ENCODE data around the gene MAP3K21. TPM values are rescaled to one million over a fixed set of nuclear protein-coding genes. Genes with fewer than 3 reads are reported as not detected.

MAP3K21 gene
- total RNA-seq, 1 donor from 2014 or later, result 7.6 TPM

DNA sequence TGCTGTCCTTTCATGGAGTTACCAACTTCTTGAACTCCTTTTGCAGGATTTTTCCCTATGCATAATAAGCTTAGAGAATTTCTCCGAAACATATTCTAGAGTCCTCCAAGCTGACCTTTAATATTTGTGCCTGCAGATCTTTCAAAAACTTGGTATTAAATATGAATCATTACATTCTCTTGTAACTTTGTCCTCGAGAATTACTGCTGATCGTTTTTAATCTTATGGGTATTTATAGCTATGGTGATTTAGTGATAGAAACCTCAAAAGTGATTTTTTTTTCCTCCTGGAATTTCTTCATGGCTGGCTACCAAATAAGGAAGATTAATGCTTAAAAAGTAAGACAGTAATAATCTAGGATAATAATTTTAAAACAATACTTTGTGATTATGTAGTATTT is 39.1 kb downstream of the MAP3K21 start:
- no peaks in the 10 kb centered on the region for H3K36me3 ChIP-seq (ENCODE audit: control insufficient read depth, insufficient read depth, low read length)
- no peaks in the 10 kb centered on the region for H3K27me3 ChIP-seq (ENCODE audit: control insufficient read depth, insufficient read depth, low read length)
- no peak for DNase-seq (ENCODE audit: low read depth)
- no peak overlapping the region for H3K4me3 ChIP-seq (ENCODE audit: low read depth, low read length)
- TF ChIP-seq, protein P1, sequence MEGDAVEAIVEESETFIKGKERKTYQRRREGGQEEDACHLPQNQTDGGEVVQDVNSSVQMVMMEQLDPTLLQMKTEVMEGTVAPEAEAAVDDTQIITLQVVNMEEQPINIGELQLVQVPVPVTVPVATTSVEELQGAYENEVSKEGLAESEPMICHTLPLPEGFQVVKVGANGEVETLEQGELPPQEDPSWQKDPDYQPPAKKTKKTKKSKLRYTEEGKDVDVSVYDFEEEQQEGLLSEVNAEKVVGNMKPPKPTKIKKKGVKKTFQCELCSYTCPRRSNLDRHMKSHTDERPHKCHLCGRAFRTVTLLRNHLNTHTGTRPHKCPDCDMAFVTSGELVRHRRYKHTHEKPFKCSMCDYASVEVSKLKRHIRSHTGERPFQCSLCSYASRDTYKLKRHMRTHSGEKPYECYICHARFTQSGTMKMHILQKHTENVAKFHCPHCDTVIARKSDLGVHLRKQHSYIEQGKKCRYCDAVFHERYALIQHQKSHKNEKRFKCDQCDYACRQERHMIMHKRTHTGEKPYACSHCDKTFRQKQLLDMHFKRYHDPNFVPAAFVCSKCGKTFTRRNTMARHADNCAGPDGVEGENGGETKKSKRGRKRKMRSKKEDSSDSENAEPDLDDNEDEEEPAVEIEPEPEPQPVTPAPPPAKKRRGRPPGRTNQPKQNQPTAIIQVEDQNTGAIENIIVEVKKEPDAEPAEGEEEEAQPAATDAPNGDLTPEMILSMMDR (IDR thresholded peaks at IDR 0.05; ENCODE audit: insufficient read depth, low read length, poor library complexity, severe bottlenecking), result no peak

DNA sequence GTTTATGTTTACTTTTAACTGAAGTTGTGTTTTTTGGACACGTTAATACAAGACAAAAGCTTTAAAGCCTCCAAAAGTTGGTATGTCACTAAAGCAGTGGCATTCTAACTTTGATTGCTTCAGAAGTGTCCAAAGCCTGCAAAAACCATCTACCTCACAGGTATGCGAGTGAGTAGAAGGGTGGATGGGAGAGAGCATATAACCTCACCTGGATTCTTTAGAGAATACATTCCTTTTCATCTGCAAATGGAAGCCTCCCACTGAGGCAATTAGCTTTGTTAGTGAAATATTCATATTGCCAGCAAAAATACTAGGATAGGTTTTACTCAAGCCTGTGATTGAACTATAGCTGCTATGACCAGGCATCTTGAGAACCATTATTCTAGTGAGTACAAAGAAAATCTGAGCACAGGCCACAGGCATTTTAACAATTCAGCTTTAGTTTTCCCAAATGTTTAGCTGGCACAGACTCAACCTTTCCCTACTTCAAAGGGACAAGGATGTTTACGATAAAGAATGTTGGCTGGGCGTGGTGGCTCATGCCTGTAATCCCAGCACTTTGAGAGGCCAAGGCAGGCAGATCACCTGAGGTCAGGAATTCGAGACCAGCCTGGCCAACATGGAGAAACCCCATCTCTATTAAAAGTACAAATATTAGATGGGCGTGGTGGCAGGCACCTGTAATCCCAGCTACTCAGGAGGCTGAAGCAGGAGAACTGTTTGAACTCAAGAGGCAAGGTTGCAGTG is 39.7 kb downstream of the MAP3K21 start:
- Histone ChIP-seq H3K36me3 (ENCODE audit: control insufficient read depth, insufficient read depth, low read length) (no peaks in the 10 kb centered on the region), H3K4me3 (ENCODE audit: low read depth, low read length) (no peak overlapping the region), H3K27me3 (ENCODE audit: control insufficient read depth, insufficient read depth, low read length) (no peaks in the 10 kb centered on the region)
- DNase-seq (ENCODE audit: low read depth), result no peak
- TF ChIP-seq, protein P1 (IDR thresholded peaks at IDR 0.05; ENCODE audit: insufficient read depth, low read length, poor library complexity, severe bottlenecking), result no peak

DNA sequence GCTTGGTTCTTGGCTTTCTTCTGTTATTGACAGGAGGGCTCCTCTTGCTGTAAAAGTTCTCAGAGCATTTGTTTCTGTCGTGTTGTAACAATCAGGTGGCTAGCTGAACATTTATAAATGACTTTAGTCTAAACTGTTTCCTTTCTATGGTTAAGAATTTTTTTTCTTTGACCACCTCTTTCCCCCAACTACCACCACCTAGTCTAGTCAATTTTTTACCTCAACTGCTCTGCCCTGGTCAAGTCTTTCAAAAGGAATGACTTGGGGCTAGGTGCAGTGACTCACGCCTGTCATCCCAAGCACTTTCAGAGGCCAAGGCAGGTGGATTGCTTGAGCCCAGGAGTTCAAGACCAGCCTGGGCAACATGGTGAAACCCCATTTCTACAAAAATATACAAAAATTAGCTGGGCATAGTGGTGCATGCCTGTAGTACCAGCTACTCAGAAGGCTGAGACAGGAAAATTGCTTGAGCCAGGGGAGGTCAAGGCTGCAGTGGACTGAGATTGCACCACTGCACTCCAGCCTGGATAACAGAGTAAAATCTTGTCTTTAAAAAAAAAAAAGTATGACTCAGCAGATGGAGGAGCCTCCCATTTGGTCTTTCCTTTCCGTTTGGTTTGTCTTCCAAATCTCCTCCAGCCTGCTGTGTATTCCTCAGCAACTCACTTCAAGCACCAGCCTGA is 40.7 kb downstream of the MAP3K21 start:
- TF ChIP-seq, protein P1 (IDR thresholded peaks at IDR 0.05; ENCODE audit: insufficient read depth, low read length, poor library complexity, severe bottlenecking), result no peak
- Histone ChIP-seq H3K36me3 (ENCODE audit: control insufficient read depth, insufficient read depth, low read length) (no peaks in the 10 kb centered on the region), H3K4me3 (ENCODE audit: low read depth, low read length) (no peak overlapping the region), H3K27me3 (ENCODE audit: control insufficient read depth, insufficient read depth, low read length) (no peaks in the 10 kb centered on the region)
- DNase-seq (ENCODE audit: low read depth), result no peak

DNA sequence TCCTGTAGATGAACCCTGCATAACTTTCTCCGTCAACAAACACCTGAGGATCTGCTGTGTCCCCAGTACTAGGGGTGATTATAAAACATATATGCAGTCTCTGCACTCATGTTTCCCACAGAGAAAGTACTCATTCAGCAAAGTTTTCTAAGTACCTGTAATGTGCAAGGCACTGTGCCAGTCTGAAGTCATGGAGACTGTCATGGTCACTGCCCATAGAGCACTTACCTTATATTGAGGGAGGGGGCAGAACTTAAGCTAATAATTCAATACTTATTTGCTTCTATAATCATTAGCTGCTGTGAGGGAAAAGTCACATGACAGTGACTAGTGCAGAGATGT is 41.2 kb downstream of the MAP3K21 start:
- TF ChIP-seq, protein P1 (IDR thresholded peaks at IDR 0.05; ENCODE audit: insufficient read depth, low read length, poor library complexity, severe bottlenecking), result no peak
- H3K4me3 ChIP-seq (ENCODE audit: low read depth, low read length), result no peak overlapping the region

DNA sequence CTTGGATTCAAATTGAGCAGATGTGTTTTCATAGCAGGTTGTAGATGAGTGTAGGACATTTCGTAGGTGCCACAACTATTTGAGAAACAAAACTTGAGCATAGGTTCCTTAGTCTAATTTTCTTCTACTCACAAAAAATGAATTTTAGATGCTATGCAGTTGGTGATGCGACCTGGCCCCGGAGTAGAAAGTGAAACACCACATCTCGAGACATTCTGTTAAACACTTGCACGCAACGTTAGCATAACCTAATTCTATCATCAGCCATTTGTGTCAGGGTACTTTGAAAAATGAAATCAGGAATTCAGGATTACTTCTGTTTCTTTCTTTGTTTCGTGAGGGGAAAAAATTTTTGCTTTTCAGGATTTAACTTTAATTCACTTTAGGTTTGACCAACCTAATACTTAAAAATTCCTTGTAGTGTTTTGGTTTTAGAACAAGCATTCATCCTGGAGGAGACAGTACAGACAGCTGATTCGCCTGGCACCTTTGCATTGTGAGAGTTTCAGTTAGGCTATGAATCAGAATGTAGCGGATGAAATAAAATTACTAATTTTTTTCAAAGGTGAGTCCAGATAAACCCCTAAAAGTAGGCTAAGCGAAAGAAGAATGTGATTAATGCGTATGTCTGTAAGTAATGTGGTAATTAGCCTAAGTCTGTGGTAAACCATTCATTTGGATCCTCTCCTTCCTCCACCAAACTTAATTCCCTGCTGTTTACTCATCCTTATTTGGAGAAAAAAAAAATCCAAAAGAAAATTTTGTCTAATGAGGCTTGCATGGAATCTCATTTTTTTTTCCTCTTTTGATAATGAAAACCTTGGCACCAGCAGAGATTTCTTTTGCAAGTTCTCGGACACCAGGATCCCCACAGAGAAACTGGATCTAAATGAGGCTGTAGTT is 44.9 kb downstream of the MAP3K21 start:
- no peak overlapping the region for H3K4me3 ChIP-seq (ENCODE audit: low read depth, low read length)
- H3K36me3 ChIP-seq (ENCODE audit: control insufficient read depth, insufficient read depth, low read length), result peaks cover 2% of the 10 kb centered on the region
- no peaks in the 10 kb centered on the region for H3K27me3 ChIP-seq (ENCODE audit: control insufficient read depth, insufficient read depth, low read length)
- no peak for DNase-seq (ENCODE audit: low read depth)
- TF ChIP-seq, protein P1 (IDR thresholded peaks at IDR 0.05; ENCODE audit: insufficient read depth, low read length, poor library complexity, severe bottlenecking), result no peak

More for the DNA sequence above, 41.2 kb downstream of the MAP3K21 start:
- DNase-seq (ENCODE audit: low read depth), result no peak
- Histone ChIP-seq H3K36me3 (ENCODE audit: control insufficient read depth, insufficient read depth, low read length) (no peaks in the 10 kb centered on the region), H3K27me3 (ENCODE audit: control insufficient read depth, insufficient read depth, low read length) (no peaks in the 10 kb centered on the region)
